ENCODE data around the gene CYB561. TPM values are rescaled to one million over a fixed set of nuclear protein-coding genes. Genes with fewer than 3 reads are reported as not detected.

Gene CYB561
- total and polyA plus RNA-seq, 2 of the 4 experiments (the other 2 are of a cell fraction), result 2.5 to 3.0 TPM

DNA sequence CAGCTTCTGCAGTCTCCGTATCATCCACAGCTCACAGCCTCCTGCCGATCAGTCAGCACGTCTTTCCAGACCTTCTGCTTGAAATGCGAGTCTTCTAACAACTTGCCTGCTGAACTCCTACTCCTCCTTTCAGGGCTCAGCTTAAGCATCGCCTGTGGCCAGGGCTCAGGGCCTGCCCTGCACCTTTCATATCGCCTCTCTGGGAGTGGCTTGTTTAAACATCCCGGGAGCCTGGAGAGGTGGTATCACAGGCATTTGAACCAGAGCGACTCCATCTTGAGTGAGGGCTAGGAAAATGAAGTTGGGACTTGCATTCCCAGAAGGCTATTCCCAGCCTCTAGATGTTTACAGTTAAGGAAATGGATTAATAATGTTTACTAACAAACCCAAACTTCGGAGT is 13.9 kb upstream of the CYB561 start:
- peak overlapping the region in 1 of 2 experiments; percentile 12; a peak in 1 of 4 replicates for H4K8ac ChIP-seq (ENCODE audit: low read depth in 2 of 2, low read length in 2 of 2)
- peak overlapping the region; percentile 90 for H2BK20ac ChIP-seq (ENCODE audit: low read depth, low read length)
- CTCF ChIA-PET, result interaction anchor here (1.4 to 1.8 kb wide), 2 partner anchors 19 to 20 kb away, joined by 4 to 6 read pairs; no protein-coding TSS in a partner anchor
- no peak overlapping the region for H3K4me3 ChIP-seq (ENCODE audit: insufficient read depth, low read depth, low read length)
- DNase-seq (no peak), ATAC-seq (ENCODE audit: low read depth) (no peak)
- TF ChIP-seq BHLHE40 (IDR thresholded peaks at IDR 0.05; ENCODE audit: low read depth, low read length) (no peak), RAD21 (IDR thresholded peaks at IDR 0.05; ENCODE audit: low read length) (no peak), FOS (IDR thresholded peaks at IDR 0.05; ENCODE audit: low read depth, low read length) (no peak), RFX5 (IDR thresholded peaks at IDR 0.05; ENCODE audit: low read depth, low read length) (no peak), MAFK (IDR thresholded peaks at IDR 0.05; ENCODE audit: low read depth, low read length) (no peak), POLR2A (IDR thresholded peaks at IDR 0.05; ENCODE audit: low read depth, low read length) (no peak), NFE2L2 (IDR thresholded peaks at IDR 0.05; ENCODE audit: low read depth, low read length) (no peak), RCOR1 (IDR thresholded peaks at IDR 0.05; ENCODE audit: insufficient replicate concordance, low read length) (no peak), CEBPB (IDR thresholded peaks at IDR 0.05; ENCODE audit: low read depth, low read length) (no peak), MAZ (IDR thresholded peaks at IDR 0.05; ENCODE audit: borderline replicate concordance, low read depth, low read length) (no peak), CHD1 (IDR thresholded peaks at IDR 0.05; ENCODE audit: low read depth, low read length) (no peak), MXI1 (IDR thresholded peaks at IDR 0.05; ENCODE audit: borderline replicate concordance, low read depth, low read length) (no peak), SMC3 (IDR thresholded peaks at IDR 0.05; ENCODE audit: low read depth, low read length) (no peak)
- TF ChIP-seq, protein P1, sequence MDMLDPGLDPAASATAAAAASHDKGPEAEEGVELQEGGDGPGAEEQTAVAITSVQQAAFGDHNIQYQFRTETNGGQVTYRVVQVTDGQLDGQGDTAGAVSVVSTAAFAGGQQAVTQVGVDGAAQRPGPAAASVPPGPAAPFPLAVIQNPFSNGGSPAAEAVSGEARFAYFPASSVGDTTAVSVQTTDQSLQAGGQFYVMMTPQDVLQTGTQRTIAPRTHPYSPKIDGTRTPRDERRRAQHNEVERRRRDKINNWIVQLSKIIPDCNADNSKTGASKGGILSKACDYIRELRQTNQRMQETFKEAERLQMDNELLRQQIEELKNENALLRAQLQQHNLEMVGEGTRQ (IDR thresholded peaks at IDR 0.05; ENCODE audit: low read depth, low read length), result no peak
- TF ChIP-seq, protein P2, sequence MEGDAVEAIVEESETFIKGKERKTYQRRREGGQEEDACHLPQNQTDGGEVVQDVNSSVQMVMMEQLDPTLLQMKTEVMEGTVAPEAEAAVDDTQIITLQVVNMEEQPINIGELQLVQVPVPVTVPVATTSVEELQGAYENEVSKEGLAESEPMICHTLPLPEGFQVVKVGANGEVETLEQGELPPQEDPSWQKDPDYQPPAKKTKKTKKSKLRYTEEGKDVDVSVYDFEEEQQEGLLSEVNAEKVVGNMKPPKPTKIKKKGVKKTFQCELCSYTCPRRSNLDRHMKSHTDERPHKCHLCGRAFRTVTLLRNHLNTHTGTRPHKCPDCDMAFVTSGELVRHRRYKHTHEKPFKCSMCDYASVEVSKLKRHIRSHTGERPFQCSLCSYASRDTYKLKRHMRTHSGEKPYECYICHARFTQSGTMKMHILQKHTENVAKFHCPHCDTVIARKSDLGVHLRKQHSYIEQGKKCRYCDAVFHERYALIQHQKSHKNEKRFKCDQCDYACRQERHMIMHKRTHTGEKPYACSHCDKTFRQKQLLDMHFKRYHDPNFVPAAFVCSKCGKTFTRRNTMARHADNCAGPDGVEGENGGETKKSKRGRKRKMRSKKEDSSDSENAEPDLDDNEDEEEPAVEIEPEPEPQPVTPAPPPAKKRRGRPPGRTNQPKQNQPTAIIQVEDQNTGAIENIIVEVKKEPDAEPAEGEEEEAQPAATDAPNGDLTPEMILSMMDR (conservative IDR thresholded peaks at IDR 0.05; ENCODE audit: low read depth, low read length), result no peak
- no peak overlapping the region for H3K4me2 ChIP-seq (ENCODE audit: low read depth, low read length)
- no peak overlapping the region for H3K18ac ChIP-seq (ENCODE audit: low read depth, low read length)
- peak overlapping the region; percentile 93 for H3K4ac ChIP-seq (ENCODE audit: low read depth, low read length)
- peak overlapping the region; percentile 88 for H2AK5ac ChIP-seq (ENCODE audit: low read depth, low read length)
- dilution Hi-C loops (cut with HindIII; ENCODE audit: low sequenced_read_pairs, unreplicated experiment) (no loop called here), in situ Hi-C loops (cut with MboI; ENCODE audit: low sequenced_read_pairs) (no loop called here), intact Hi-C loops (cut with micrococcal nuclease) (no loop called here)
- H3K36me3 ChIP-seq (ENCODE audit: control insufficient read depth, insufficient read depth, low read length), result no peaks in the 10 kb centered on the region
- POLR2A ChIA-PET (ENCODE audit: unreplicated experiment), result no interaction called here
- peak overlapping the region; percentile 84 for H2AFZ ChIP-seq (replicated peaks; ENCODE audit: low read length, poor library complexity)
- peaks cover 13% of the 10 kb centered on the region for H3K9me1 ChIP-seq (ENCODE audit: insufficient read depth, low read length)
- H2BK15ac ChIP-seq (ENCODE audit: low read depth, low read length), result peak overlapping the region; percentile 98; the same call in 2 of the 3 replicates
- 57% methylated on average over 1 of the region's 9 CpGs; no CpG with 5 or more reads in 1 of the 2 experiments for WGBS, 2 experiments (ENCODE audit: extremely low coverage in 2 of 2, insufficient read length in 1 of 2)
- H3K23ac ChIP-seq (ENCODE audit: low read depth, low read length), result peak overlapping the region; percentile 49
- H2BK120ac ChIP-seq (ENCODE audit: low read depth, low read length), result peak overlapping the region; percentile 94
- H3K4me1 ChIP-seq (ENCODE audit: control insufficient read depth, insufficient read depth, low read length), result peaks cover 5% of the 10 kb centered on the region
- 0 out of 2 replicates have a peak overlapping the region, but pooled peaks have one; percentile 9 for H3K56ac ChIP-seq (ENCODE audit: extremely low read depth, insufficient read depth, low read length)
- no peak overlapping the region for H4K5ac ChIP-seq (ENCODE audit: low read depth, low read length)
- no peaks in the 10 kb centered on the region for H3K27me3 ChIP-seq (ENCODE audit: control insufficient read depth, insufficient read depth, low read length)
- no TSS peak for BruUV-seq (replicated peaks)
- peak overlapping the region; percentile 91 for H3K14ac ChIP-seq (replicated peaks; ENCODE audit: low read depth, low read length)
- H3K9me3 ChIP-seq (ENCODE audit: control insufficient read depth, insufficient read depth, low read length), result no peaks in the 10 kb centered on the region
- no peaks in the 10 kb centered on the region for H3K79me1 ChIP-seq (ENCODE audit: low read depth in 1 of 2, low read length in 2 of 2)
- no peak overlapping the region for H3K27ac ChIP-seq (ENCODE audit: insufficient read depth, low read length)
- peak overlapping the region; percentile 77 for H2AK9ac ChIP-seq (replicated peaks; ENCODE audit: low read depth, low read length, poor library complexity)
- H3K9ac ChIP-seq (ENCODE audit: low read depth, low read length), result no peak overlapping the region
- peak overlapping the region; percentile 87 for H4K91ac ChIP-seq (ENCODE audit: insufficient read depth, low read depth, low read length)
- no peaks in the 10 kb centered on the region for H4K20me1 ChIP-seq (ENCODE audit: insufficient read depth, low read length)
- no peak overlapping the region for H2BK5ac ChIP-seq (ENCODE audit: low read depth, low read length, poor library complexity, severe bottlenecking)

Data from IMR-90 (cell line).